MM.1S (cell line): ENCODE results near the gene SFMBT1.

Experiments
- EZH2 ChIP-seq: fragments of 300-600 bp; sonication (generic); optimal IDR thresholded peaks from 2 replicates; pipeline ENCODE3; 2017; ENCODE audit warnings: low read depth, mild to moderate bottlenecking, antibody characterized with exemption, low read length, mixed read lengths
- TF ChIP-seq, protein P1 (sequence below): fragments of 300-600 bp; sonication (generic); IDR thresholded peaks from 2 replicates; pipeline ENCODE4 v1.5.1; 2016; ENCODE audit warnings: antibody characterized with exemption, low read length, mixed read lengths

DNA sequence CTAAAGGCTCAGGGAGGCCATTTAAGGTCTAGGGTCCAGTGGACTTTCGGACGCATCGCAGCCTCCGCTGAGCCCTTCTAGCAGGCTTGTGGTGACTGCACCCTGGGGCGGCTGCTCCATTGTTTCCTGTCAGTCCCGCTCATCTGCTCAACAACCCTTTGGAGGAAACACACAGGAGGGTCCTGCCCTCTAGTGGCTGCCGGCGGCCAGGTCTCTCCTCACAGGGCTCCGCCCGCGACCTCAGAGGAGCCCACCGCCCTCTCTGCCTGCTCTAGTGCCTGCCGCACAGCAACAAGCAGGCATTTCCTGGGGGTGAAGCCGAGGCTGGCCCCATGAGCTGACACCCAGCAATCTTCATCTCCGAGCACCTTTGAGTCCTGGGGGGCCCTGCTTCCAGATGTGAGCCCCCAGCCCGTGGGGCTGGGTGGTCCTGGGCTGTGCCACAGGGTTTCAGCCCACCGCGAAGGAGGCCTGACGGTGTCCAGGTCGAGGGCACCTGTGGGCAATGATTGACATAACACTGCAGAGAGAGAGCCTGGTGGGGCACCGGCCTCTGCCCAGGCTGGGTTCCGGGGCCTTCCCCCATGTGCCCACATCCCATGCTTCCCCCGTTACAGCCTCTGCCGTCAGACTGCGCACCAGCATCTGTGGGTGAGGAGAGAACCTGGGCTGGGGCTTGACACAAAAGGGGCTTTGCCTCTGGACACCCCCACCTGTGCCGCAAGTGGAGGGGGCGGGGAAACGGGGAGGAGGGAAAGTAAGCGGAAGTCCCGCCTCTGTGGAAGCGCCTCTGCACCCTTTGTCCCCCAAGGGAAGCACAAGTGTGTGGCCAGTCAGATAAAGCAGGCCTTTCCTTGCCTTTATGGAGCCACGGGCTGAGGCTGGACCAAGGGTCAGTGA is 27.0 kb upstream of the SFMBT1 start:
- TF ChIP-seq, protein P1, sequence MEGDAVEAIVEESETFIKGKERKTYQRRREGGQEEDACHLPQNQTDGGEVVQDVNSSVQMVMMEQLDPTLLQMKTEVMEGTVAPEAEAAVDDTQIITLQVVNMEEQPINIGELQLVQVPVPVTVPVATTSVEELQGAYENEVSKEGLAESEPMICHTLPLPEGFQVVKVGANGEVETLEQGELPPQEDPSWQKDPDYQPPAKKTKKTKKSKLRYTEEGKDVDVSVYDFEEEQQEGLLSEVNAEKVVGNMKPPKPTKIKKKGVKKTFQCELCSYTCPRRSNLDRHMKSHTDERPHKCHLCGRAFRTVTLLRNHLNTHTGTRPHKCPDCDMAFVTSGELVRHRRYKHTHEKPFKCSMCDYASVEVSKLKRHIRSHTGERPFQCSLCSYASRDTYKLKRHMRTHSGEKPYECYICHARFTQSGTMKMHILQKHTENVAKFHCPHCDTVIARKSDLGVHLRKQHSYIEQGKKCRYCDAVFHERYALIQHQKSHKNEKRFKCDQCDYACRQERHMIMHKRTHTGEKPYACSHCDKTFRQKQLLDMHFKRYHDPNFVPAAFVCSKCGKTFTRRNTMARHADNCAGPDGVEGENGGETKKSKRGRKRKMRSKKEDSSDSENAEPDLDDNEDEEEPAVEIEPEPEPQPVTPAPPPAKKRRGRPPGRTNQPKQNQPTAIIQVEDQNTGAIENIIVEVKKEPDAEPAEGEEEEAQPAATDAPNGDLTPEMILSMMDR, result peak; percentile 94
- no peak for TF ChIP-seq EZH2
